GM20000 (cell line): Measurements from ENCODE around the gene INSYN1.

ENCODE experiments used
- DNase-seq: peaks from one replicate; pipeline ENCODE4 v3.0.0; 2012; ENCODE audit warnings: low spot score
- CTCF ChIP-seq: IDR thresholded peaks from 2 replicates; pipeline ENCODE4 v1.5.1; 2012; ENCODE audit warnings: mild to moderate bottlenecking, control low read depth; ENCODE audit errors: extremely low read depth, missing control alignments

INSYN1 gene

GRCh38 chr15:73782344-73782959 is 29.3 kb upstream of the INSYN1 start:
- TF ChIP-seq CTCF: no peak

GRCh38 chr15:73781038-73781925 is 28.1 kb upstream of the INSYN1 start:
- no peak for TF ChIP-seq CTCF
- no peak for DNase-seq

More at GRCh38 chr15:73782344-73782959, 29.3 kb upstream of the INSYN1 start:
- DNase-seq: no peak

- DNase-seq: no peak
These were observed 26.8 kb upstream of the INSYN1 start for GRCh38 chr15:73779974-73780373.

GRCh38 chr15:73777741-73778140 is 24.6 kb upstream of the INSYN1 start:
- no peak for TF ChIP-seq CTCF
- no peak for DNase-seq

More at GRCh38 chr15:73779974-73780373, 26.8 kb upstream of the INSYN1 start:
- TF ChIP-seq CTCF: no peak

- DNase-seq: no peak
- TF ChIP-seq CTCF: no peak
These were observed 20.3 kb upstream of the INSYN1 start for GRCh38 chr15:73773428-73773827.

- TF ChIP-seq CTCF: no peak
- DNase-seq: no peak
These were observed 18.4 kb upstream of the INSYN1 start for GRCh38 chr15:73771385-73772045.

- no peak for DNase-seq
- TF ChIP-seq CTCF: no peak
These were observed 16.9 kb upstream of the INSYN1 start for GRCh38 chr15:73770050-73770449.
